Esophagus squamous epithelium (tissue), 5 donors: ENCODE measurements around the gene SOS1. TPM values are rescaled to one million over a fixed set of nuclear protein-coding genes. Genes with fewer than 3 reads are reported as not detected.

Source experiments
- DNase-seq: peaks from one replicate; lab custom pipeline; 2025; lab: John Stamatoyannopoulos, UW
- H3K27ac ChIP-seq, 4 donors: fragments of 200-600 bp; sonication (generic); one replicate each; pipeline ENCODE4 v1.5.1; 2016 to 2019; ENCODE audit warnings: mild to moderate bottlenecking in 1 of 4
- H3K27me3 ChIP-seq, 4 donors: fragments of 200-600 bp; sonication (generic); 1 replicate in 3 of 4; 2 replicates in 1 of 4; pipeline versions ENCODE4 v1.5.1 to v1.6.0; 2017 to 2021; ENCODE audit warnings: antibody characterized with exemption in 1 of 4
- H3K36me3 ChIP-seq, 3 donors: fragments of 200-600 bp; sonication (generic); one replicate each; pipeline ENCODE4 v1.5.1; 2016 to 2019
- H3K4me1 ChIP-seq, 3 donors: fragments of 200-600 bp; sonication (generic); one replicate each; pipeline ENCODE4 v1.5.1; 2017 to 2019
- H3K4me3 ChIP-seq, 4 donors: fragments of 200-600 bp; sonication (generic); 1 replicate in 3 of 4; 2 replicates in 1 of 4; pipeline ENCODE4 v1.5.1; 2016 to 2019; ENCODE audit warnings: mild to moderate bottlenecking in 2 of 4, moderate library complexity in 1 of 4
- H3K9me3 ChIP-seq, 3 donors: fragments of 200-600 bp; sonication (generic); one replicate each; pipeline ENCODE4 v1.5.1; 2016 to 2019
- CTCF ChIP-seq, 6 experiments: fragments of 450-650 bp in 4 of 6; fragments of 200-600 bp in 2 of 6; sonication (generic) in 2 of 6; IDR thresholded peaks; one replicate each; pipeline ENCODE4 v1.5.1; 2016 to 2019; ENCODE audit warnings: antibody characterized with exemption in 6 of 6, mild to moderate bottlenecking in 4 of 6, moderate library complexity in 4 of 6
- POLR2A ChIP-seq, 4 donors: fragments of 450-650 bp; IDR thresholded peaks; one replicate each; pipeline ENCODE4 v1.6.1; 2017; ENCODE audit warnings: antibody characterized with exemption in 4 of 4, mild to moderate bottlenecking in 4 of 4, moderate library complexity in 3 of 4
- WGBS, 2 donors: methylation state at CpG; one replicate each; pipeline ENCODE4 v1.1.5; 2018; 5-methylcytosine and 5-hydroxymethylcytosine counted together
- intact Hi-C: fragments of 100-400 bp; cut with DNase I; formaldehyde crosslinking; loops from one replicate; pipeline ENCODE4 v1.15.0; 2022
- total RNA-seq, 4 donors: library from RNA; depleted of rRNA; stranded (reverse); fragments of >200 nt; gene quantifications; one replicate each; pipeline ENCODE4 v1.1.0, GENCODE V29; 2016
- donor health status: DM: yes; HTN: yes; CAD: no.

Gene SOS1
- total RNA-seq, 4 donors from 2014 or later, result 15.1 to 48.2 (median 27.8) TPM

DNA sequence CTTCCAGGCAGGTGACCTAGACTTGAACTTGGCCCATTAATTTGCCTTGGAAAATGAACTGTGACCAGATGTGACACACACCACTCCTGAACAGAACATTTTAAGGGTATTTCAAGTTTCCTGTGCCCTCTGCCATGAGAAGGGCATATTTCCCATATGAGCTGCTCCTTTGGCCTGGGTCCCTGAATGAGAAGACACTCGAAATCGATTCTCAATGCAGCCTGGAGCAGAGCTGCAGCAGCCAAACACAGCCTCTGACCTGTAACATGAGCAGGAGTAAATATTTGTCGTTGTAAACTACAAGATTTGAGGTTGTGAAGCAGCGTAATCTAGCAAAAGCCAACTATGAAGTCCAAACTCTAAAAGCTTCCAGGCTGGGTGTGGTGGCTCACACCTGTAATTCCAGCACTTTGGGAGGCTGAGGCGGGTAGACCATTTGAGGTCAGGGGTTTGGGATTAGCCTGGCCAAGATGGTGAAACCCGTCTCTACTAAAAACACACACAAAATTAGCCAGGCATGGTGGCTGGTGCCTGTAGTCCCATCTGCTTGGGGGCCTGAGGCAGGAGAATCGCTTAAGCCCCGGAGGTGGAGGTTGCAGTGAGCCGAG is 30.1 kb upstream of the SOS1 start:
- H3K27me3 ChIP-seq, result no peaks in the 10 kb centered on the region
- H3K9me3 ChIP-seq, result no peaks in the 10 kb centered on the region
- no peak for TF ChIP-seq CTCF (IDR thresholded peaks at IDR 0.05)
- TF ChIP-seq POLR2A (IDR thresholded peaks at IDR 0.05), result no peak
- no peak for DNase-seq
- intact Hi-C loops, result no loop called here
- H3K4me3 ChIP-seq, result no peak overlapping the region
- 73 to 76% methylated on average over 6 to 8 of the region's 9 CpGs for WGBS, 2 donors
- no peak overlapping the region for H3K27ac ChIP-seq
- no peaks in the 10 kb centered on the region for H3K36me3 ChIP-seq
- no peaks in the 10 kb centered on the region for H3K4me1 ChIP-seq

- Histone ChIP-seq H3K36me3 (no peaks in the 10 kb centered on the region), H3K27ac (no peak overlapping the region), H3K4me3 (no peak overlapping the region), H3K4me1 (no peaks in the 10 kb centered on the region), H3K9me3 (no peaks in the 10 kb centered on the region), H3K27me3 (no peaks in the 10 kb centered on the region)
- no peak for DNase-seq
- intact Hi-C loops, result no loop called here
- no peak for TF ChIP-seq POLR2A (IDR thresholded peaks at IDR 0.05)
- TF ChIP-seq CTCF (IDR thresholded peaks at IDR 0.05), result no peak
- WGBS, 2 donors, result 94 to 95% methylated on average over 3 to 6 of the region's 6 CpGs
Observed at GRCh38 chr2:39150102-39150562, 29.3 kb upstream of the SOS1 start.

DNA sequence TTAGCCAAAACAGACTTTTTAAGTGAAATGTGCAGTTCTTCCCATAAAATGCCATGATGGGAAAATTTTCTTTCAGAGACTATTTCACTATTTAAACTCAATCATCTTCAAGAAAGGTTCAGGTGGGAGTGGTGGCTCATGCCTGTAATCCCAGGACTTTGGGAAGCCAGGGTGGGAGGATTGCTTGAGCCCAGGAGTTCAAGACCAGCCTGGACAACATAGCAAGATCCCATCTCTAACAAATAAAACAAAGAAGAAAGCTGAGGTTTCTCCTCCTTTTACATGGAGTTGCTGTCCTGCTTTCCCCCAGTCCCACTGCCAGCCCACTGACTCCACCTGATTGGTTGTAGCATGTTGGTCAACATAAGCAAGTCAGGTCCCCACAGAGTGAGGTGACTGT is 25.8 kb upstream of the SOS1 start:
- H3K27ac ChIP-seq, result no peak overlapping the region
- TF ChIP-seq POLR2A (IDR thresholded peaks at IDR 0.05), result no peak
- TF ChIP-seq CTCF (IDR thresholded peaks at IDR 0.05), result no peak
- H3K9me3 ChIP-seq, result no peaks in the 10 kb centered on the region
- H3K36me3 ChIP-seq, result no peaks in the 10 kb centered on the region
- intact Hi-C loops, result no loop called here
- no peak for DNase-seq
- peaks cover 0 to 6% (median 0%) of the 10 kb centered on the region in 3 donors for H3K4me1 ChIP-seq
- no peaks in the 10 kb centered on the region for H3K27me3 ChIP-seq
- no peak overlapping the region for H3K4me3 ChIP-seq

- Histone ChIP-seq H3K4me1 (peaks cover 0 to 8% (median 0%) of the 10 kb centered on the region in 3 donors), H3K27ac (no peak overlapping the region), H3K27me3 (no peaks in the 10 kb centered on the region), H3K9me3 (no peaks in the 10 kb centered on the region), H3K4me3 (no peak overlapping the region), H3K36me3 (no peaks in the 10 kb centered on the region)
- WGBS, 2 donors, result 92 to 94% methylated on average over 3 of the region's 3 CpGs
- intact Hi-C loops, result no loop called here
- DNase-seq, result no peak
- no peak for TF ChIP-seq CTCF (IDR thresholded peaks at IDR 0.05)
- TF ChIP-seq POLR2A (IDR thresholded peaks at IDR 0.05), result no peak
Observed at GRCh38 chr2:39145906-39146421, 25.1 kb upstream of the SOS1 start.

DNA sequence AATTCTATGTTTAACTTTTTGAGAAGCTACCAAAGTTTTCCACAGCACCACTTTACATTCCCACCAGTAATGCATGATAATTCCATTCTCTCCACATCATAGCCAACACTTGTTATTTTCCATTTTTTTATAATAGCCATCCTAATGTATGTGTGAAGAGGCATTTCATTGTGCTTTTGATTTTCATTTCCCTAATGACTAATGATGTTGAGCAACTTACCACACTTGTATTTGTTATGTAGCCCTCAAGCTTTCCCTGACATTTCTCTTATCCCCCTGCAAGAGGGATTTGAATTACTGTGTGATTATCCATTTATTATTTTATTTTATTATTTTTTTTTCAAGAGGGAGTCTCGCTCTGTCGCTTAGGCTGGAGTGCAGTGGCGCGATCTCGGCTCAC is 23.6 kb upstream of the SOS1 start:
- intact Hi-C loops, result no loop called here
- H3K36me3 ChIP-seq, result no peaks in the 10 kb centered on the region
- H3K27ac ChIP-seq, result no peak overlapping the region
- H3K9me3 ChIP-seq, result no peaks in the 10 kb centered on the region
- H3K4me3 ChIP-seq, result no peak overlapping the region
- WGBS, 2 donors, result 97 to 98% methylated on average over 5 of the region's 5 CpGs
- H3K27me3 ChIP-seq, result no peaks in the 10 kb centered on the region
- TF ChIP-seq POLR2A (IDR thresholded peaks at IDR 0.05) (no peak), CTCF (IDR thresholded peaks at IDR 0.05) (no peak)
- H3K4me1 ChIP-seq, result peaks cover 0 to 8% (median 0%) of the 10 kb centered on the region in 3 donors
- no peak for DNase-seq
